Panc1 (cell line): ENCODE data around the gene RADIL. TPM values are rescaled to one million over a fixed set of nuclear protein-coding genes. Genes with fewer than 3 reads are reported as not detected.

Experiments
- ATAC-seq: fragments of 200-7000 bp; cut with Tn5 transposase; 2 replicates; pipeline ENCODE4 v1.9.1; 2020; ENCODE audit warnings: mild to moderate bottlenecking, moderate library complexity
- BruUV-seq: library from RNA; stranded (reverse); fragments of 400-500 nt; replicated peaks from 2 replicates; lab custom pipeline; 2021; lab: Mats Ljungman, UMichigan
- CTCF ChIA-PET: fragments of 300-600 bp; sonication (Branson Sonifier 250); formaldehyde crosslinking; loops from one replicate; lab custom pipeline; 2022; ENCODE audit warnings: antibody characterized with exemption; lab: Charles Lee
- POLR2A ChIA-PET: fragments of 300-600 bp; sonication (Branson Sonifier 250); formaldehyde crosslinking; loops from one replicate; lab custom pipeline; 2022; ENCODE audit warnings: antibody characterized with exemption; lab: Charles Lee
- DNase-seq: peaks from one replicate; pipeline ENCODE4 v3.0.0-alpha.2; 2010; ENCODE audit warnings: low read depth, low spot score
- H3K27ac ChIP-seq: 2 replicates; pipeline ENCODE4 v1.5.1; 2011; ENCODE audit warnings: mild to moderate bottlenecking, low read length, inconsistent platforms
- H3K27me3 ChIP-seq: fragments of 200-500 bp; sonication (Bioruptor generic); 2 replicates; pipeline ENCODE4 v1.6.0; 2014; ENCODE audit warnings: low read length, inconsistent platforms; ENCODE audit not compliant: control insufficient read depth, insufficient read depth
- H3K36me3 ChIP-seq: fragments of 200-500 bp; sonication (Bioruptor generic); 2 replicates; pipeline ENCODE4 v1.5.1; 2014; ENCODE audit warnings: inconsistent platforms, mild to moderate bottlenecking, low read length, moderate library complexity; ENCODE audit not compliant: control insufficient read depth, insufficient read depth
- H3K4me1 ChIP-seq: 2 replicates; pipeline ENCODE4 v1.5.1; 2011; ENCODE audit warnings: inconsistent platforms, mild to moderate bottlenecking, low read length, moderate library complexity; ENCODE audit not compliant: control insufficient read depth, insufficient read depth
- H3K4me3 ChIP-seq, 2 experiments: 2 replicates each; pipeline ENCODE4 v1.5.1; 2011 to 2012; ENCODE audit warnings: low read depth in 2 of 2, low read length in 2 of 2, mild to moderate bottlenecking in 2 of 2, inconsistent platforms in 1 of 2, moderate library complexity in 1 of 2
- H3K9me3 ChIP-seq: fragments of 200-500 bp; sonication (Bioruptor generic); 2 replicates; pipeline ENCODE4 v1.5.1; 2014; ENCODE audit warnings: low read depth, mild to moderate bottlenecking, inconsistent platforms, low read length, moderate library complexity; ENCODE audit not compliant: control insufficient read depth, insufficient read depth
- POLR2AphosphoS5 ChIP-seq: IDR thresholded peaks from 2 replicates; pipeline ENCODE4 v1.6.1; 2012; ENCODE audit warnings: mild to moderate bottlenecking, low read depth, low read length, moderate library complexity
- SIN3A ChIP-seq: IDR thresholded peaks from 2 replicates; pipeline ENCODE4 v1.6.1; 2012; ENCODE audit warnings: low read depth, mild to moderate bottlenecking, low read length, moderate library complexity, borderline replicate concordance; ENCODE audit not compliant: insufficient read depth
- TCF7L2 ChIP-seq: IDR thresholded peaks from 2 replicates; pipeline ENCODE4 v1.6.1; 2011; ENCODE audit warnings: mild to moderate bottlenecking, low read depth, low read length, inconsistent platforms
- in situ Hi-C: cut with HindIII; loops from 2 replicates; pipeline ENCODE4 v1.10.0; 2016; ENCODE audit warnings: low sequenced_read_pairs, low pct_unique_long_range_greater_than_20kb
- intact Hi-C: fragments of 100-400 bp; cut with micrococcal nuclease; formaldehyde crosslinking; loops from one replicate; pipeline ENCODE4 v1.10.0; 2022; ENCODE audit not compliant: unreplicated experiment
- total RNA-seq: library from RNA; stranded (reverse); gene quantifications from one replicate; pipeline ENCODE4 v1.2.1, GENCODE V29; 2021; ENCODE audit not compliant: unreplicated experiment
- TF ChIP-seq, protein P1 (sequence below), 2 experiments: IDR thresholded peaks; 2 replicates each; pipeline ENCODE4 v1.6.1; 2011 to 2012; ENCODE audit warnings: low read depth in 2 of 2, control low read depth in 1 of 2, low read length in 1 of 2, mild to moderate bottlenecking in 1 of 2, moderate library complexity in 1 of 2; ENCODE audit not compliant: insufficient read depth in 1 of 2
- TF ChIP-seq, protein P2 (sequence below): fragments of 450-650 bp; IDR thresholded peaks from 2 replicates; pipeline ENCODE4 v1.5.1; 2017; ENCODE audit warnings: mild to moderate bottlenecking

RADIL gene
- total RNA-seq, 1 experiment from 2014 or later, result 1.3 TPM

DNA sequence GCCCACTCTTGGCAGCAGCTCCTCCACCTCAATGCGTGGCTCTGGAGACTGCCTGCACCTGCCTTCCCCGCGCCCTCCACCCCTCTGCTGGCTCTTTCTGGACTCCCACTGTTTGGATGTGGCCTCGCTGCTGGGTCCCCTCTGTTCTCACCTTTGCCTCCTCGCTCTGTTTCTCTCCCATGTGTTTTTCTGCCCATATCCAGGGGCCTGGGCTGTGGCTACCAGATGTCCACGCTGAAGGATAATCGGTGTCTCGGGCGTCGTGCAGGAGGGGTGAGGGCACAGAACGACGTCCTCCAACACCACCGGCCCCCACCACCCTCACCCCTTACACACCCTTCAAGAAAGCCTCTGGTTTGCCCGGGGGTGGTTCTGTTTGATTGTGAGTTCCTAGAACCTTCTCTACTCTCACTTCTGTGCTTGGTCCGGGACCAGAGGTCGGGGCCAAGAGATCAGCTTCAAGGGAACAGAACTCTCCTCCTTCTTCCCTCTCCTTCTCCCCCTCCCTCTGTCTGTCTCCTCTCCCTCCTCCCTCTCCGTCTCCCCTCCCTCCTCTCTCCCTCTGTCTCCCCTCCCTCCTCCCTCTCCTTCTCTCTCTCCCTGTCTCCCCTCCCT lies 76.4 kb downstream of the RADIL start:
- no TSS peak for BruUV-seq
- H3K4me1 ChIP-seq, result peaks cover 19% of the 10 kb centered on the region
- H3K27me3 ChIP-seq, result no peaks in the 10 kb centered on the region
- H3K27ac ChIP-seq, result no peak overlapping the region
- intact Hi-C loops (no loop called here), in situ Hi-C loops (no loop called here)
- ChIA-PET CTCF (no interaction called here), POLR2A (no interaction called here)
- no peaks in the 10 kb centered on the region for H3K9me3 ChIP-seq
- no peak overlapping the region for H3K4me3 ChIP-seq
- H3K36me3 ChIP-seq, result no peaks in the 10 kb centered on the region
- TF ChIP-seq TCF7L2 (no peak), SIN3A (no peak), POLR2AphosphoS5 (no peak)
- TF ChIP-seq, protein P1, sequence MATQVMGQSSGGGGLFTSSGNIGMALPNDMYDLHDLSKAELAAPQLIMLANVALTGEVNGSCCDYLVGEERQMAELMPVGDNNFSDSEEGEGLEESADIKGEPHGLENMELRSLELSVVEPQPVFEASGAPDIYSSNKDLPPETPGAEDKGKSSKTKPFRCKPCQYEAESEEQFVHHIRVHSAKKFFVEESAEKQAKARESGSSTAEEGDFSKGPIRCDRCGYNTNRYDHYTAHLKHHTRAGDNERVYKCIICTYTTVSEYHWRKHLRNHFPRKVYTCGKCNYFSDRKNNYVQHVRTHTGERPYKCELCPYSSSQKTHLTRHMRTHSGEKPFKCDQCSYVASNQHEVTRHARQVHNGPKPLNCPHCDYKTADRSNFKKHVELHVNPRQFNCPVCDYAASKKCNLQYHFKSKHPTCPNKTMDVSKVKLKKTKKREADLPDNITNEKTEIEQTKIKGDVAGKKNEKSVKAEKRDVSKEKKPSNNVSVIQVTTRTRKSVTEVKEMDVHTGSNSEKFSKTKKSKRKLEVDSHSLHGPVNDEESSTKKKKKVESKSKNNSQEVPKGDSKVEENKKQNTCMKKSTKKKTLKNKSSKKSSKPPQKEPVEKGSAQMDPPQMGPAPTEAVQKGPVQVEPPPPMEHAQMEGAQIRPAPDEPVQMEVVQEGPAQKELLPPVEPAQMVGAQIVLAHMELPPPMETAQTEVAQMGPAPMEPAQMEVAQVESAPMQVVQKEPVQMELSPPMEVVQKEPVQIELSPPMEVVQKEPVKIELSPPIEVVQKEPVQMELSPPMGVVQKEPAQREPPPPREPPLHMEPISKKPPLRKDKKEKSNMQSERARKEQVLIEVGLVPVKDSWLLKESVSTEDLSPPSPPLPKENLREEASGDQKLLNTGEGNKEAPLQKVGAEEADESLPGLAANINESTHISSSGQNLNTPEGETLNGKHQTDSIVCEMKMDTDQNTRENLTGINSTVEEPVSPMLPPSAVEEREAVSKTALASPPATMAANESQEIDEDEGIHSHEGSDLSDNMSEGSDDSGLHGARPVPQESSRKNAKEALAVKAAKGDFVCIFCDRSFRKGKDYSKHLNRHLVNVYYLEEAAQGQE (IDR thresholded peaks at IDR 0.05; ENCODE audit: insufficient read depth in 1 of 2, low read depth in 2 of 2, low read length in 1 of 2), result no peak
- TF ChIP-seq, protein P2, sequence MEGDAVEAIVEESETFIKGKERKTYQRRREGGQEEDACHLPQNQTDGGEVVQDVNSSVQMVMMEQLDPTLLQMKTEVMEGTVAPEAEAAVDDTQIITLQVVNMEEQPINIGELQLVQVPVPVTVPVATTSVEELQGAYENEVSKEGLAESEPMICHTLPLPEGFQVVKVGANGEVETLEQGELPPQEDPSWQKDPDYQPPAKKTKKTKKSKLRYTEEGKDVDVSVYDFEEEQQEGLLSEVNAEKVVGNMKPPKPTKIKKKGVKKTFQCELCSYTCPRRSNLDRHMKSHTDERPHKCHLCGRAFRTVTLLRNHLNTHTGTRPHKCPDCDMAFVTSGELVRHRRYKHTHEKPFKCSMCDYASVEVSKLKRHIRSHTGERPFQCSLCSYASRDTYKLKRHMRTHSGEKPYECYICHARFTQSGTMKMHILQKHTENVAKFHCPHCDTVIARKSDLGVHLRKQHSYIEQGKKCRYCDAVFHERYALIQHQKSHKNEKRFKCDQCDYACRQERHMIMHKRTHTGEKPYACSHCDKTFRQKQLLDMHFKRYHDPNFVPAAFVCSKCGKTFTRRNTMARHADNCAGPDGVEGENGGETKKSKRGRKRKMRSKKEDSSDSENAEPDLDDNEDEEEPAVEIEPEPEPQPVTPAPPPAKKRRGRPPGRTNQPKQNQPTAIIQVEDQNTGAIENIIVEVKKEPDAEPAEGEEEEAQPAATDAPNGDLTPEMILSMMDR, result no peak
- ATAC-seq (no peak; the same call in 1 of the 2 replicates), DNase-seq (no peak)

DNA sequence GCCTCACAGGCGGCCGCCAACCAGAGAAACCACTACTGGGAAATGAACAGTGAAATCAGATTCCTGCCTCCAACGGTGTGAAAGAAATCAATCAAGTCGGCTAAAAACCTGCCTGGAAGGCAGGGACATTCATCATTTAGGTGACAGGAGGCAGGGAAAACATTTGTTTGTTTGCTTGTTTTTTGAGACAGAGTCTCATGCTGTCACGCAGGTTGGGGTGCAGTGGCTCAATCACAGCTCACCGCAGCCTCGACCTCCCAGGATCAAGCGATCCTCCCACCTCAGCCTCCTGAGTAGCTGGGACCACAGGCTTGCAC lies 77.6 kb downstream of the RADIL start:
- no TSS peak for BruUV-seq
- TF ChIP-seq POLR2AphosphoS5 (no peak), SIN3A (no peak), TCF7L2 (no peak)
- TF ChIP-seq, protein P1 (IDR thresholded peaks at IDR 0.05; ENCODE audit: insufficient read depth in 1 of 2, low read depth in 2 of 2, low read length in 1 of 2), result no peak
- TF ChIP-seq, protein P2, result no peak
- intact Hi-C loops (no loop called here), in situ Hi-C loops (no loop called here)
- H3K4me3 ChIP-seq, result 0 out of 4 replicates have a peak overlapping the region, but pooled peaks of 1 of the 2 experiments have one; percentile 20
- H3K9me3 ChIP-seq, result no peaks in the 10 kb centered on the region
- peaks cover 22% of the 10 kb centered on the region for H3K4me1 ChIP-seq
- H3K36me3 ChIP-seq, result no peaks in the 10 kb centered on the region
- DNase-seq (no peak), ATAC-seq (peak; percentile 13)
- H3K27me3 ChIP-seq, result no peaks in the 10 kb centered on the region
- ChIA-PET CTCF (no interaction called here), POLR2A (interaction anchor here (0.5 to 0.6 kb wide), 3 partner anchors 96 to 275 kb away, joined by 3 to 11 read pairs (median 4); no protein-coding TSS in a partner anchor)
- no peak overlapping the region for H3K27ac ChIP-seq
